Parathyroid adenoma (tissue), 2 donors: ENCODE results near the gene NXN.

Source experiments
- H2AFZ ChIP-seq: fragments of 300-600 bp; sonication (generic); one replicate; pipeline ENCODE4 v1.7.0; 2017; ENCODE audit warnings: antibody characterized with exemption, mild to moderate bottlenecking
- H3K27ac ChIP-seq: fragments of 300-600 bp; sonication (generic); one replicate; pipeline ENCODE4 v1.7.0; 2017
- H3K27me3 ChIP-seq: fragments of 300-600 bp; sonication (generic); one replicate; pipeline ENCODE4 v1.7.0; 2017; ENCODE audit warnings: low read length; ENCODE audit not compliant: control insufficient read depth, insufficient read depth
- H3K36me3 ChIP-seq: fragments of 300-600 bp; sonication (generic); one replicate; pipeline ENCODE4 v1.7.0; 2017; ENCODE audit warnings: low read length; ENCODE audit not compliant: control insufficient read depth, insufficient read depth
- H3K4me1 ChIP-seq: fragments of 300-600 bp; sonication (generic); one replicate; pipeline ENCODE4 v1.7.0; 2017; ENCODE audit warnings: control low read depth
- H3K4me2 ChIP-seq: fragments of 300-600 bp; sonication (generic); one replicate; pipeline ENCODE4 v1.7.0; 2017; ENCODE audit warnings: low read length
- H3K4me3 ChIP-seq: fragments of 300-600 bp; sonication (generic); one replicate; pipeline ENCODE4 v1.7.0; 2017; ENCODE audit warnings: low read depth, low read length
- H3K79me2 ChIP-seq: fragments of 300-600 bp; sonication (generic); one replicate; pipeline ENCODE4 v1.7.0; 2017; ENCODE audit warnings: control low read depth
- H3K9ac ChIP-seq: fragments of 300-600 bp; sonication (generic); one replicate; pipeline ENCODE4 v1.7.0; 2017; ENCODE audit warnings: mild to moderate bottlenecking
- H3K9me3 ChIP-seq: fragments of 300-600 bp; sonication (generic); one replicate; pipeline ENCODE4 v1.7.0; 2017; ENCODE audit warnings: low read length; ENCODE audit not compliant: control insufficient read depth
- TF ChIP-seq, protein P1 (sequence below): fragments of 300-600 bp; sonication (generic); IDR thresholded peaks from one replicate; pipeline ENCODE4 v1.7.0; 2017; ENCODE audit warnings: antibody characterized with exemption, mild to moderate bottlenecking
- donor health status: primary hyperparathyroidism.

Gene NXN

DNA sequence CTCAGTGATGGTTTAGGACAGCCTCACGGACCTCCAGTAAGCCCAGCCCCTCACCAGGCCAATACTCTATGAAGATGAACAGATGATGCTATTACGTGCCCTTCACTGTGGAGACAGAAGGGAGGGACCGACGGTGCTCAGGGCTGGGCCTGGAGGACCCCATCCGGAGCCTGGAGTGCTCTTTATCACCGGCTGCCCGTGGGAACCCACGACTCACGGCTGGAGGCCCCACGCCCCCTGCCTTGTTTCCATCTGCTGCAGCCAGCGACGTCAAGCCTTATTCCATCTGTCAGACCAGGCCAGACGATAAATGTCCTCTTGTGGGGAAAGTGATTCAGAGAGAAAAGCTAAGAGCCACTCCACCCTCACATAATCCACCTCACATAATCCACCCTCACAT, 13.4 kb upstream of the NXN start:
- Histone ChIP-seq H3K36me3 (no peaks in the 10 kb centered on the region), H3K4me3 (no peak overlapping the region), H3K27me3 (no peaks in the 10 kb centered on the region), H3K9me3 (no peaks in the 10 kb centered on the region), H2AFZ (no peak overlapping the region), H3K9ac (no peak overlapping the region), H3K4me2 (no peak overlapping the region), H3K4me1 (peaks cover 2% of the 10 kb centered on the region), H3K27ac (no peak overlapping the region), H3K79me2 (peaks cover 8% of the 10 kb centered on the region)
- TF ChIP-seq, protein P1, sequence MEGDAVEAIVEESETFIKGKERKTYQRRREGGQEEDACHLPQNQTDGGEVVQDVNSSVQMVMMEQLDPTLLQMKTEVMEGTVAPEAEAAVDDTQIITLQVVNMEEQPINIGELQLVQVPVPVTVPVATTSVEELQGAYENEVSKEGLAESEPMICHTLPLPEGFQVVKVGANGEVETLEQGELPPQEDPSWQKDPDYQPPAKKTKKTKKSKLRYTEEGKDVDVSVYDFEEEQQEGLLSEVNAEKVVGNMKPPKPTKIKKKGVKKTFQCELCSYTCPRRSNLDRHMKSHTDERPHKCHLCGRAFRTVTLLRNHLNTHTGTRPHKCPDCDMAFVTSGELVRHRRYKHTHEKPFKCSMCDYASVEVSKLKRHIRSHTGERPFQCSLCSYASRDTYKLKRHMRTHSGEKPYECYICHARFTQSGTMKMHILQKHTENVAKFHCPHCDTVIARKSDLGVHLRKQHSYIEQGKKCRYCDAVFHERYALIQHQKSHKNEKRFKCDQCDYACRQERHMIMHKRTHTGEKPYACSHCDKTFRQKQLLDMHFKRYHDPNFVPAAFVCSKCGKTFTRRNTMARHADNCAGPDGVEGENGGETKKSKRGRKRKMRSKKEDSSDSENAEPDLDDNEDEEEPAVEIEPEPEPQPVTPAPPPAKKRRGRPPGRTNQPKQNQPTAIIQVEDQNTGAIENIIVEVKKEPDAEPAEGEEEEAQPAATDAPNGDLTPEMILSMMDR = no peak

DNA sequence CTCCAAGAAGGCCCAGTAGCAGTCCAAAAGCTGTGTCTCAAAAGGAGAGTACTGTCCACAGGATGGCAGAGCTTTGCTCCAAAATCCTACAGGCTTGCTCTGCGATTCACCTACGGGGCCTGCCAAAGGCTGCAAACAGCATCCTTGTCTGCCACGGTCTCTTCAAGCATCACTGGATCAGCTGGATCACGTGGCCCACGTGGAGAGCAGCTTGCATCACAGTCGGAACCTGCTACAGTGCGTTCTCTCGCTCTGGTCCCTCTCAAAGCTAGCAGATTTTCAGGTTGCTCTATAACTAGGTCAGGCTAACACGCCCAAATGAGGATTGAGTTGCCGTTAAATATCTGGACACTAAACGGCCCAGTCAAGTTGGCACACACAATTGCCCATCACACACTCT, 9.0 kb upstream of the NXN start:
- Histone ChIP-seq H3K9me3 (no peaks in the 10 kb centered on the region), H3K36me3 (no peaks in the 10 kb centered on the region), H2AFZ (no peak overlapping the region), H3K27me3 (no peaks in the 10 kb centered on the region), H3K4me2 (no peak overlapping the region), H3K9ac (no peak overlapping the region), H3K4me3 (no peak overlapping the region), H3K4me1 (no peaks in the 10 kb centered on the region), H3K79me2 (no peaks in the 10 kb centered on the region), H3K27ac (no peak overlapping the region)
- TF ChIP-seq, protein P1 = no peak

- Histone ChIP-seq H3K27ac (no peak overlapping the region), H3K4me1 (no peaks in the 10 kb centered on the region), H3K36me3 (no peaks in the 10 kb centered on the region), H3K4me3 (no peak overlapping the region), H3K4me2 (no peak overlapping the region), H3K27me3 (no peaks in the 10 kb centered on the region), H3K9me3 (no peaks in the 10 kb centered on the region), H2AFZ (no peak overlapping the region), H3K9ac (no peak overlapping the region), H3K79me2 (no peaks in the 10 kb centered on the region)
- TF ChIP-seq, protein P1 = no peak
Measured at GRCh38 chr17:987931-988330, 8.4 kb upstream of the NXN start.

- Histone ChIP-seq H3K27me3 (no peaks in the 10 kb centered on the region), H3K4me2 (no peak overlapping the region), H3K9ac (no peak overlapping the region), H3K4me1 (no peaks in the 10 kb centered on the region), H3K9me3 (no peaks in the 10 kb centered on the region), H3K27ac (no peak overlapping the region), H3K79me2 (no peaks in the 10 kb centered on the region), H2AFZ (no peak overlapping the region), H3K4me3 (no peak overlapping the region), H3K36me3 (no peaks in the 10 kb centered on the region)
- TF ChIP-seq, protein P1 = no peak
Measured at GRCh38 chr17:986322-986929, 6.8 kb upstream of the NXN start.

- Histone ChIP-seq H3K36me3 (no peaks in the 10 kb centered on the region), H3K27me3 (no peaks in the 10 kb centered on the region), H3K9me3 (no peaks in the 10 kb centered on the region), H3K4me2 (no peak overlapping the region), H2AFZ (no peak overlapping the region), H3K4me3 (no peak overlapping the region), H3K79me2 (no peaks in the 10 kb centered on the region), H3K27ac (no peak overlapping the region), H3K9ac (no peak overlapping the region), H3K4me1 (no peaks in the 10 kb centered on the region)
- TF ChIP-seq, protein P1 = no peak
Measured at GRCh38 chr17:983921-984320, 4.3 kb upstream of the NXN start.
